GM19324 (cell line): ENCODE data around the gene RAB36.

Experiments
- ATAC-seq: cut with Tn5 transposase; IDR thresholded peaks from one replicate; pipeline ENCODE4 v1.9.1; 2021; ENCODE audit warnings: mild to moderate bottlenecking, moderate library complexity; ENCODE audit not compliant: unreplicated experiment, low FRiP score

The RAB36 gene

GRCh38 chr22:23202812-23203451, 57.7 kb downstream of the RAB36 start:
- ATAC-seq: no peak

GRCh38 chr22:23203452-23204124, 58.3 kb downstream of the RAB36 start:
- no peak for ATAC-seq

- no peak for ATAC-seq
These were observed 58.8 kb downstream of the RAB36 start for GRCh38 chr22:23204125-23204488.

- ATAC-seq: no peak
These were observed 59.4 kb downstream of the RAB36 start for GRCh38 chr22:23204541-23205157.

- ATAC-seq: no peak
These were observed 60.2 kb downstream of the RAB36 start for GRCh38 chr22:23205339-23206049.

- ATAC-seq: no peak
These were observed 61.6 kb downstream of the RAB36 start for GRCh38 chr22:23206915-23207314.

- ATAC-seq: no peak
These were observed 62.6 kb downstream of the RAB36 start for GRCh38 chr22:23207729-23208393.

- no peak for ATAC-seq
These were observed 65.3 kb downstream of the RAB36 start for GRCh38 chr22:23210428-23211170.

- no peak for ATAC-seq
These were observed 66.3 kb downstream of the RAB36 start for GRCh38 chr22:23211622-23212021.

- ATAC-seq: no peak
These were observed 67.1 kb downstream of the RAB36 start for GRCh38 chr22:23212061-23213021.

GRCh38 chr22:23213022-23213555, 67.8 kb downstream of the RAB36 start:
- ATAC-seq: no peak

- no peak for ATAC-seq
These were observed 68.5 kb downstream of the RAB36 start for GRCh38 chr22:23213581-23214334.
